ENCODE measurements around the gene AGRN. TPM values are rescaled to one million over a fixed set of nuclear protein-coding genes. Genes with fewer than 3 reads are reported as not detected.
"Not testable (repeated sequence)": the region's sequence is repeated elsewhere in the genome, so short reads cannot be mapped to it uniquely, and the experiment has no call there.

AGRN gene
- polyA plus RNA-seq, 3 donors from 2014 or later, result 0.87 TPM; not detected in 2

DNA sequence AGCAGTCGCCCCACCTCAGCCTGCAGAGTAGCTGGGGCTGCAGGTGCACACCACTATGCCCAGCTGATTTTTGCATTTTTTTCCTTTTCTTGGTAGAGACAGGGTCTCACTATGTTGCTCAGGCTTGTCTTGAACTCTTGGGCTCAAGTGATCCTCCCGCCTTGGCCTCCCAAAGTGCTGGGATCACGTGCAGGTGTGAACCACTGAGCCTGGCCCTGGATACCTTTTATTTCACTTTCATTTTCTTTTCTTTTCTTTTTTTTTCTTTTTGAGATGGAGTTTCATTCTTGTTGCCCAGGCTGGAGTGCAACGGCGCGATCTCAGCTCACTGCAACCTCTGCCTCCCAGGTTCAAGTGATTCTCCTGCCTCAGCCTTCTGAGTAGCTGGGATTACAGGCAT is 28.6 kb upstream of the AGRN start:
- not testable (repeated sequence) for H3K4me3 Mint-ChIP-seq, H3K36me3 Mint-ChIP-seq, H3K4me1 Mint-ChIP-seq, H3K9me3 Mint-ChIP-seq, H3K27ac Mint-ChIP-seq, DNase-seq
- peaks cover 7 to 21% (median 20%) of the 10 kb centered on the region in 3 donors for H3K27me3 Mint-ChIP-seq (ENCODE audit: low read depth in 3 of 3)

DNA sequence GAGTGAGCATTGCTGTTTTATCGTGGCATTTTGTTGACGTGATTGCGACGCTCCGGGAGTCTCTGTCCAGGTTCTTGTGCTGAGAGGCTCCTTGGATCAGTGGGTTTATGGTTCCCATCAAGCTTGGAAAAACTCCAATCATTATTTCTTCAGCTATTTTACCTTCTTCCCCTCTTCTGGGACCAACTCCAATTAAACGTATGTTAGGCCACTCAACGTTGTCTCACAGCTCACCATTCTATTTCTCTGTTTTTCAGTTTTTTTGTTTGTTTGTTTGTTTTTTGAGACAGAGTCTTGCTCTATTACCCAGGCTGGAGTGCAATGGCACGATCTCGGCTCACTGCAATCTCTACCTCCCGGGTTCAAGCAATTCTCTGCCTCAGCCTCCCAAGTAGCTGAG is 28.0 kb upstream of the AGRN start:
- H3K9me3 Mint-ChIP-seq, result peaks cover 0 to 10% (median 1%) of the 10 kb centered on the region in 6 donors
- H3K36me3 Mint-ChIP-seq, result no peaks in the 10 kb centered on the region
- no peak for DNase-seq
- peaks cover 7 to 22% (median 20%) of the 10 kb centered on the region in 3 donors for H3K27me3 Mint-ChIP-seq (ENCODE audit: low read depth in 3 of 3)
- H3K27ac Mint-ChIP-seq, result no peak overlapping the region
- no peak overlapping the region for H3K4me3 Mint-ChIP-seq
- H3K4me1 Mint-ChIP-seq, result peaks cover 0 to 3% of the 10 kb centered on the region in 2 donors

DNA sequence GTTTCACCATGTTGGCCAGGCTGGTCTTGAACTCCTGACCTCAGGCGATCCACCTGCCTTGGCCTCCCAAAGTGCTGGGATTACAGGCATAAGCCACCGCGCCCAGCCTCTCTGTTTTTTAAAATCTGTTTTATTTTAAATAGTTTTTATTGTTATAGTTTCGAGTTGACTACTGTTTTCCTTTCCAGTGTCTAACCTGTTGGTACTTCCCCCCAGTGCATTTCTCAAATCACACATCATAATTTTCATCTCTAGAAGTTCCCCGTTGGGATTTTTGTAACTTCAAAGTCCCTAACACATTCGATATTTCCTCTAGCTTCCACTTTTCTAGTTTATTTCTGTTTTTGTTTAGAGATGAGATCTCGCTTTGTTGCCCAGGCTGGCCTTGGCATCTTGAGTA is 27.6 kb upstream of the AGRN start:
- Mint-ChIP-seq H3K27me3 (ENCODE audit: low read depth in 3 of 3) (peaks cover 9 to 24% (median 22%) of the 10 kb centered on the region in 3 donors), H3K27ac (no peak overlapping the region)

GRCh38 chr1:993379-993995 is 26.4 kb upstream of the AGRN start:
- Mint-ChIP-seq H3K27ac (no peak overlapping the region), H3K36me3 (no peaks in the 10 kb centered on the region), H3K4me3 (no peak overlapping the region), H3K4me1 (peaks cover 0 to 3% of the 10 kb centered on the region in 2 donors), H3K9me3 (peaks cover 0 to 8% (median 1%) of the 10 kb centered on the region in 6 donors), H3K27me3 (ENCODE audit: low read depth in 3 of 3) (peaks cover 8 to 24% (median 21%) of the 10 kb centered on the region in 3 donors)
- no peak for DNase-seq

More for the DNA sequence above, 27.6 kb upstream of the AGRN start:
- Mint-ChIP-seq H3K36me3 (no peaks in the 10 kb centered on the region), H3K9me3 (peaks cover 0 to 10% (median 1%) of the 10 kb centered on the region in 6 donors), H3K4me1 (peaks cover 0 to 3% of the 10 kb centered on the region in 2 donors), H3K4me3 (no peak overlapping the region)
- DNase-seq, result no peak

DNA sequence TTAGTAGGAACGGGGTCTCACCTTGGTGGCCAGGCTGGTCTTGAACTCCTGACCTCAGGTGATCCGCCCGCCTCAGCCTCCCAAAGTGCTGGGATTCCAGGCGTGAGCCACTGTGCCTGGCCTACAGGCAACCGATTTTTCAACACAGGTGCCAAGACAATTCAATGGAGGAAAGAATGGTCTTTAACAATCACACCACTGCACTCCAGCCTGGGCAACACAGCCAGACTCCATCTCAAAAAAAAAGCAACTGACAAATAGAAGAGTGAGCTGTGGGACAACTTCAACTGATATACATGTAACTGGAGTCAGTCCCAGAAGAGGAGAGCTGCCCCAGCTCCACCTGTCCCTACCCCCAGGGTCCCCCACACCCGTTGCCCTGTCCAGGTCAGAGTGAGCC is 25.4 kb upstream of the AGRN start:
- H3K27me3 Mint-ChIP-seq (ENCODE audit: low read depth in 3 of 3), result peaks cover 13 to 19% (median 16%) of the 10 kb centered on the region in 3 donors
- not testable (repeated sequence) for H3K4me3 Mint-ChIP-seq, H3K9me3 Mint-ChIP-seq

DNA sequence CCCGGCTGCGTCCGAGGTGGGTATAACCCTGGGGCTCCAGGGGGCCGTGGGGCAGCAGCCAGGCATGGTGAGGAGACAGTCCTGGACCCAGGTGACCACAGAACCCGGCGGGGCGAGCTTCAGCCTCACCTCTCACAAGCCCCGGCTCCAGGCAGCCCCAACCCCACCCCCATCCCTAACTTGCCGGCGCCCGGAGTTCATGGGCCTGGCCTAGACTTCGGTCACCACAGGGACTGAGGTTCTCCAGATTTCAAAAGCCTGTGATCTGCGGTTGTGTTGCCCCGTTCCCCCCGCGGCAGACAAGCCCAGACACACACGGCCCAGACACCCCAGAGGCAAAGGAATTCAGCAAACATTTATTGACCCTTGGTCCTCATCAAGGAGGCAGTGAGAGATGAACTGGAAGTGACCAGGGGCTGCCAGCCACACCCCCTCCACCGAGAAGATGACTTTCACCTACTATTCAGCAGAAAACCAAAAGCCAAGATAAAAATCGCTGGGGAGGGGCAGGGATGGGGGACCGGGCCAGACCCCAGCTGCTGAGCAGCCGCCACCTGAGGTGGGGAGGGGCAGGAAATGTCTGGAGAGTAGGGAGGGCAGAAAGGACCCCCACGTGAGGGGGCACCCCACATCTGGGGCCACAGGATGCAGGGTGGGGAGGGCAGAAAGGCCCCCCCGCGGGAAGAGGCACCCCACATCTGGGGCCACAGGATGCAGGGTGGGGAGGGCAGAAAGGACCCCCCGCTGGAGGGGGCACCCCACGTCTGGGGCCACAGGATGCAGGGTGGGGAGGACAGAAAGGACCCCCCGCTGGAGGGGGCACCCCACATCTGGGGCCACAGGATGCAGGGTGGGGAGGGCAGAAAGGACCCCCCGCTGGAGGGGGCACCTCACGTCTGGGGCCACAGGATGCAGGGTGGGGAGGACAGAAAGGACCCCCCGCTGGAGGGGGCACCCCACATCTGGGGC is 24.0 kb upstream of the AGRN start:
- Mint-ChIP-seq H3K27ac (peak overlapping the region in 1 of 6 donors; percentile 43), H3K4me3 (peak overlapping the region in 3 of 5 donors; percentile 7 to 17 (median 10)), H3K9me3 (peaks cover 0 to 8% (median 1%) of the 10 kb centered on the region in 6 donors), H3K4me1 (peaks cover 5 to 7% of the 10 kb centered on the region in 2 donors), H3K27me3 (ENCODE audit: low read depth in 3 of 3) (peaks cover 20% of the 10 kb centered on the region in 3 donors), H3K36me3 (no peaks in the 10 kb centered on the region)
- DNase-seq, result no peak

More for the DNA sequence above, 25.4 kb upstream of the AGRN start:
- not testable (repeated sequence) for DNase-seq, H3K27ac Mint-ChIP-seq, H3K36me3 Mint-ChIP-seq, H3K4me1 Mint-ChIP-seq

DNA sequence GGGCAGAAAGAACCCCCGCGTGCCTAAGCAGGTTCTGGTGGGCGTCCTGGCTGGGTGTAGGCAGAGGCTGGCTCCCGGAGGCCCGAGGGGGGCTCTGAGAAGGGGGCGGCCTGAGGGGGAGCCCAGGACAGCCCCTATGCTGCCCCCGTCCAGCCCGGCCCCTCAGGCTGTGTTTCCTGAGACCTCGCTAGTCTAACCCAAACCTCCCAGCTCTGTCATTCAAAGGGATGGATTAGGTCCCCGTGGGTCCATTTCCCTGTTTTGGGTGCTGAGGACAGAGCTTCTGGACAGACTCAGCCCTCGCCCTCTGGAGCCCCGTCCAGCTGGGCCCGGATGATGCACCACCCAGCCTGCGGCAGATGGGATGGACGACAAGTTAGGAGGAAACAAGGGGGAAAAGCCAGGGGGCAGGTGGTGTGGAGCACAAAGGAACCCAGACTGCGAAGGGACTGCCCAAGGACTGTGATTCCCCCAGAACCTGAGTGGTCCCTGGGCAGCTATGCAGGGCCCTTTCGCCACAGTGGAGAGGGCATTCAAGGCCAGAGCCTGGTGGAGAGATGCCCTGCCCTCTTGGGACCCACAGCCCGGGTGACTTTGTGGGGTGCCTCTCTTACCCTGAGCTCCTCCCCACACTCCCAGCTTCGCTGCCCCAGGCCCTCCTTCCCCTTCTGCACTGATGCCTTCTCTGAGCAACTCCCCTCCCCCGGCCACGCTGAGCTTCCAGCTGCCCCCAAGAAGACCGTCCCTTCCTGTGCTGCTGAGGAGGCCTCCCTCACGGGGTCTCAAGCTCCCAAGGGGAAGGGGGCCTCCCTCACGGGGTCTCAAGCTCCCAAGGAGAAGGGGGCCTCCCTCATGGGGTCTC is 22.8 kb upstream of the AGRN start:
- no peak for DNase-seq
- peak overlapping the region in 2 of 6 donors; percentile 46 to 71 for H3K27ac Mint-ChIP-seq
- peaks cover 6 to 7% of the 10 kb centered on the region in 2 donors for H3K4me1 Mint-ChIP-seq
- H3K9me3 Mint-ChIP-seq, result peaks cover 0 to 5% (median 1%) of the 10 kb centered on the region in 6 donors
- no peaks in the 10 kb centered on the region for H3K36me3 Mint-ChIP-seq
- peaks cover 14 to 24% (median 19%) of the 10 kb centered on the region in 3 donors for H3K27me3 Mint-ChIP-seq (ENCODE audit: low read depth in 3 of 3)
- H3K4me3 Mint-ChIP-seq, result peak overlapping the region in 2 of 5 donors; percentile 40 to 44

DNA sequence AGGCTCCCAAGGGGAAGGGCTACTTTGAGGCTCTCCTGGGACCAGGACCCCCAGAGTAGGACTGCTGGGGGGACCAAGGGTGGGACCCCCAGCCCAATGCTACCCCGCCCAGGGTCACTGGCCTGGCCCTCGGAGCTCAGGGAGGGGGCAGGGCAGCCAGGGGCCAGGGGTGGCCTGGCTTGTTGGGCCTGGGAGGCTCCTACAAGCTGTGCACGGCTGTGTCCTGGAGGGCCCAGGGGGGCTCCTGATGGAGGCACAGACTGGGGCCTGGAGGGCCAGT is 22.3 kb upstream of the AGRN start:
- H3K27me3 Mint-ChIP-seq (ENCODE audit: low read depth in 3 of 3), result peaks cover 15 to 26% (median 19%) of the 10 kb centered on the region in 3 donors
- no peak for DNase-seq
- H3K9me3 Mint-ChIP-seq, result peaks cover 0 to 3% (median 0%) of the 10 kb centered on the region in 6 donors
- H3K4me1 Mint-ChIP-seq, result peaks cover 6 to 7% of the 10 kb centered on the region in 2 donors
- no peak overlapping the region for H3K27ac Mint-ChIP-seq
- H3K4me3 Mint-ChIP-seq, result peak overlapping the region in 1 of 5 donors; percentile 13
- no peaks in the 10 kb centered on the region for H3K36me3 Mint-ChIP-seq

GRCh38 chr1:997993-998744 is 21.8 kb upstream of the AGRN start:
- H3K27me3 Mint-ChIP-seq (ENCODE audit: low read depth in 3 of 3), result peaks cover 14 to 27% (median 19%) of the 10 kb centered on the region in 3 donors
- no peaks in the 10 kb centered on the region for H3K36me3 Mint-ChIP-seq
- H3K27ac Mint-ChIP-seq, result no peak overlapping the region
- H3K4me3 Mint-ChIP-seq, result peak overlapping the region in 1 of 5 donors; percentile 17
- H3K4me1 Mint-ChIP-seq, result peaks cover 6 to 8% of the 10 kb centered on the region in 2 donors
- H3K9me3 Mint-ChIP-seq, result peaks cover 0 to 2% (median 0%) of the 10 kb centered on the region in 6 donors
- DNase-seq, result no peak

DNA sequence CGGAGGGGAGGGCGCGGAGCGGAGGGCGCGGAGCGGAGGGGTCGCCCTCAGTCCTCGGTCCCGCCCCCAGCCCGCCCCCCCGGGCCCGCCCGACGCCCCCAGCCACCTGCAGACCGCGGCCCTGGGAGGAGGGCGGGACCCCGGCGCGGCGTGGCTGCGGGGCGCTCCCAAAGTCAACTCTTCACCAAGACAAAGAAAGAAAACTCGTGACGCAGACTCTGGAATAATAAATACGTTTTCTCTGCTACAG is 21.2 kb upstream of the AGRN start:
- H3K36me3 Mint-ChIP-seq, result no peaks in the 10 kb centered on the region
- no peak overlapping the region for H3K27ac Mint-ChIP-seq
- peaks cover 6 to 8% of the 10 kb centered on the region in 2 donors for H3K4me1 Mint-ChIP-seq
- DNase-seq, result no peak
- peaks cover 14 to 30% (median 18%) of the 10 kb centered on the region in 3 donors for H3K27me3 Mint-ChIP-seq (ENCODE audit: low read depth in 3 of 3)
- peak overlapping the region in 2 of 5 donors; percentile 17 to 25 for H3K4me3 Mint-ChIP-seq
- peaks cover 0 to 2% (median 0%) of the 10 kb centered on the region in 6 donors for H3K9me3 Mint-ChIP-seq

- Mint-ChIP-seq H3K4me3 (peak overlapping the region in 4 of 5 donors; percentile 42 to 61 (median 45)), H3K27ac (peak overlapping the region in 2 of 6 donors; percentile 32 to 36), H3K27me3 (ENCODE audit: low read depth in 3 of 3) (peaks cover 14 to 30% (median 18%) of the 10 kb centered on the region in 3 donors), H3K9me3 (peaks cover 0 to 2% (median 0%) of the 10 kb centered on the region in 6 donors), H3K36me3 (no peaks in the 10 kb centered on the region), H3K4me1 (peaks cover 6 to 8% of the 10 kb centered on the region in 2 donors)
- peak; percentile 37 to 54 (median 52) for DNase-seq
Observed at GRCh38 chr1:998995-999724, 20.8 kb upstream of the AGRN start.

DNA sequence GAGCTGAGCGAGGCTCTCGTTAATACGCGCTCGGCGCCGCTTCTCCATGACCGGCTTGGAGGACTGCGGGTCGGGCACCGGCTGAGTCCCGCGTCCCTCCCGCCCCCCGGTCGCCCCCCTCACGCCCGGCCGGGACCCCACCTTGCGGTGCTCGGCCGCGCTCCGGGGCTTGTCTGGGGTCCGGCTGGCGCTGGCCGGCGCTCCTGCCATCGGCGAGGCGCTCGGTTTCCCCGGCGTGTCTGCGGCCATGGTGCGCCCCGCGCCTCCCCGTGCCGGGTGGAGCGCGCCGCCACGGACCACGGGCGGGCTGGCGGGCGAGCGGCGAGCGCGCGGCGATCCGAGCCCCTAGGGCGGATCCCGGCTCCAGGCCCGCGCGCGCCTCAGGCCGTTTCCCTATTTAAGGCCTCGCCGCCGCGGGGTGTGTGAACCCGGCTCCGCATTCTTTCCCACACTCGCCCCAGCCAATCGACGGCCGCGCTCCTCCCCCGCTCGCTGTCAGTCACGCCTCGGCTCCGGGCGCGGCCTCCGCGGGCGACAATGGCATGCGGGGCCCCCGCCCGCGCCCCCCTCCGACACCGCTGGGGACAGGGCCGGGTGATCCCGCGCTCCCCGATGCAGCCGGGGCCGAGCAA is 20.1 kb upstream of the AGRN start, which contains the start of gene HES4:
HES4 (minus strand) TSS at position 373 of the 632 bp plus-strand sequence; CDS start at position 249, 124 bp downstream.
- peaks cover 11 to 13% of the 10 kb centered on the region in 2 donors for H3K4me1 Mint-ChIP-seq
- peaks cover 0 to 2% (median 0%) of the 10 kb centered on the region in 6 donors for H3K9me3 Mint-ChIP-seq
- peak within 1 kb of the TSS in 5 of 6 donors; percentile 89 to 94 (median 92) for H3K27ac Mint-ChIP-seq
- H3K27me3 Mint-ChIP-seq (ENCODE audit: low read depth in 3 of 3), result peaks cover 15 to 28% (median 20%) of the 10 kb centered on the region in 3 donors
- H3K4me3 Mint-ChIP-seq, result peak within 1 kb of the TSS; percentile 66 to 85 (median 77)
- DNase-seq, result peak; percentile 52 to 71 (median 57)
- H3K36me3 Mint-ChIP-seq, result peaks cover 0 to 4% (median 0%) of the 10 kb centered on the region in 3 donors

Data from immature natural killer cell (primary cell).